Measurements from ENCODE around the gene NLK.
"Not testable (repeated sequence)": the region's sequence is repeated elsewhere in the genome, so short reads cannot be mapped to it uniquely, and the experiment has no call there.

Gene NLK

GRCh38 chr17:28166478-28166877, 124.0 kb downstream of the NLK start:
- DNase-seq, result no peak

- no peak for DNase-seq
These were observed 127.3 kb downstream of the NLK start for GRCh38 chr17:28169621-28170349.

GRCh38 chr17:28170771-28171170, 128.3 kb downstream of the NLK start:
- DNase-seq, result no peak

- DNase-seq, result no peak
These were observed 130.6 kb downstream of the NLK start for GRCh38 chr17:28173031-28173561.

- DNase-seq, result no peak
These were observed 131.3 kb downstream of the NLK start for GRCh38 chr17:28173801-28174200.

GRCh38 chr17:28174352-28175046, 132.0 kb downstream of the NLK start:
- no peak for DNase-seq

GRCh38 chr17:28177351-28177750, 134.9 kb downstream of the NLK start:
- DNase-seq, result no peak

- DNase-seq, result no peak
These were observed 136.3 kb downstream of the NLK start for GRCh38 chr17:28178800-28179199.

GRCh38 chr17:28180449-28180848, 138.0 kb downstream of the NLK start:
- no peak for DNase-seq

- DNase-seq, result no peak
These were observed 139.1 kb downstream of the NLK start for GRCh38 chr17:28181568-28181967.

GRCh38 chr17:28182559-28182958, 140.1 kb downstream of the NLK start:
- no peak for DNase-seq

- DNase-seq, result no peak
These were observed 143.2 kb downstream of the NLK start for GRCh38 chr17:28185658-28186057.

GRCh38 chr17:28186472-28186871, 144.0 kb downstream of the NLK start:
- DNase-seq, result not testable (repeated sequence)

- DNase-seq, result no peak
These were observed 145.5 kb downstream of the NLK start for GRCh38 chr17:28187931-28188330.

GRCh38 chr17:28188841-28189263, 146.4 kb downstream of the NLK start:
- no peak for DNase-seq

- no peak for DNase-seq
These were observed 147.2 kb downstream of the NLK start for GRCh38 chr17:28189667-28190066.

GRCh38 chr17:28191018-28191417, 148.5 kb downstream of the NLK start:
- DNase-seq, result no peak

GRCh38 chr17:28193241-28193640, 150.8 kb downstream of the NLK start:
- no peak for DNase-seq

GRCh38 chr17:28194382-28194781, 151.9 kb downstream of the NLK start:
- DNase-seq, result no peak

- DNase-seq, result no peak
These were observed 154.2 kb downstream of the NLK start for GRCh38 chr17:28196636-28197035.

GRCh38 chr17:28199115-28199514, 156.6 kb downstream of the NLK start:
- DNase-seq, result no peak

- no peak for DNase-seq
These were observed 157.3 kb downstream of the NLK start for GRCh38 chr17:28199728-28200127.

GRCh38 chr17:28201315-28201714, 158.8 kb downstream of the NLK start:
- DNase-seq, result no peak

- DNase-seq, result no peak
These were observed 161.8 kb downstream of the NLK start for GRCh38 chr17:28204244-28204643.
